ENCODE results near the gene VTCN1.

DNA sequence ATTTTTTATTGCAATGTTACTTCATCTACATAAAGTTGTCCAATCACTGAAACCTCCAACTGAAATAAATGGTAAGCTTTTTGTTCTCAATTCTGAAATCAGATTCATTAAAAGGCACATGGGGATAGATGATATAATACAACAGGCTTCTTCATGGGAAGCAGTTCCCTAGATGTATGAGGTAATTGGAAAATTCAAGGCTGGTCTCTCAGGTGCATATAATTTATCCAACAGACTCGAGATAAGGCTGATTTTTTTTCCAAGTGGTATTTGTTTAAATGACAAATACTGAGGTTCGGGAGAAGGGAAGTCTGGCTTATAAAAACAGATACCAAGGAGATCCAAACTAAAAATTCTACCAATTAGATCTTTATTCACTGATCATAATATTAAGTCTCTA, 103.4 kb downstream of the VTCN1 start:
- TF ChIP-seq TAF1 (IDR thresholded peaks at IDR 0.05; ENCODE audit: borderline replicate concordance, low read depth, low read length) (no peak), POLR2A (IDR thresholded peaks at IDR 0.05; ENCODE audit: low read depth, low read length) (no peak)
